ENCODE measurements around the gene GPR68.
"Not testable (repeated sequence)": the region's sequence is repeated elsewhere in the genome, so short reads cannot be mapped to it uniquely, and the experiment has no call there.

Gene GPR68

GRCh38 chr14:91250912-91251311 is 6.4 kb upstream of the GPR68 start:
- no peak for TF ChIP-seq CTCF (conservative IDR thresholded peaks at IDR 0.05)
- H3K27ac ChIP-seq: peak overlapping the region; percentile 82

GRCh38 chr14:91249841-91250616 is 5.5 kb upstream of the GPR68 start:
- TF ChIP-seq CTCF (conservative IDR thresholded peaks at IDR 0.05): no peak
- H3K27ac ChIP-seq: peak overlapping the region; percentile 82

GRCh38 chr14:91246051-91246852 is 1.7 kb upstream of the GPR68 start:
- TF ChIP-seq CTCF (conservative IDR thresholded peaks at IDR 0.05): no peak
- H3K27ac ChIP-seq: no peak overlapping the region

GRCh38 chr14:91245616-91246015 is 1.1 kb upstream of the GPR68 start:
- H3K27ac ChIP-seq: not testable (repeated sequence)

GRCh38 chr14:91245029-91245428 is 525 bp upstream of the GPR68 start:
- no peak overlapping the region for H3K27ac ChIP-seq
- TF ChIP-seq CTCF (conservative IDR thresholded peaks at IDR 0.05): no peak

GRCh38 chr14:91243074-91243471 is 1.4 kb downstream of the GPR68 start:
- no peak for TF ChIP-seq CTCF (conservative IDR thresholded peaks at IDR 0.05)
- no peak overlapping the region for H3K27ac ChIP-seq

GRCh38 chr14:91242635-91243034 is 1.9 kb downstream of the GPR68 start:
- no peak for TF ChIP-seq CTCF (conservative IDR thresholded peaks at IDR 0.05)
- no peak overlapping the region for H3K27ac ChIP-seq

GRCh38 chr14:91241863-91242262 is 2.6 kb downstream of the GPR68 start:
- no peak overlapping the region for H3K27ac ChIP-seq
- no peak for TF ChIP-seq CTCF (conservative IDR thresholded peaks at IDR 0.05)

Data from VCaP (cell line).